GM23248 (cell line): Measurements from ENCODE around the gene GBP6. TPM values are rescaled to one million over a fixed set of nuclear protein-coding genes. Genes with fewer than 3 reads are reported as not detected.
"Not testable (repeated sequence)": the region's sequence is repeated elsewhere in the genome, so short reads cannot be mapped to it uniquely, and the experiment has no call there.

Experiments used
- DNase-seq: peaks from one replicate; pipeline ENCODE4 v3.0.0-alpha.2; 2015
- H2AFZ ChIP-seq: fragments of 200-600 bp; sonication (generic); 2 replicates; pipeline ENCODE4 v1.6.1; 2016; ENCODE audit warnings: antibody characterized with exemption
- H3F3A ChIP-seq: fragments of 200-600 bp; sonication (generic); 2 replicates; pipeline ENCODE4 v1.6.1; 2016; ENCODE audit warnings: mild to moderate bottlenecking, antibody characterized with exemption, mixed run types; ENCODE audit not compliant: insufficient read depth
- H3K27ac ChIP-seq: fragments of 200-600 bp; sonication (generic); 2 replicates; pipeline ENCODE4 v1.5.1; 2016; ENCODE audit warnings: mild to moderate bottlenecking
- H3K27me3 ChIP-seq: fragments of 200-600 bp; sonication (generic); replicated peaks from 2 replicates; pipeline ENCODE4 v1.6.1; 2016; ENCODE audit warnings: mild to moderate bottlenecking; ENCODE audit not compliant: insufficient read depth
- H3K36me3 ChIP-seq: fragments of 200-600 bp; sonication (generic); 2 replicates; pipeline ENCODE4 v1.6.1; 2016; ENCODE audit warnings: low read depth, mild to moderate bottlenecking
- H3K4me1 ChIP-seq: fragments of 200-600 bp; sonication (generic); 2 replicates; pipeline ENCODE4 v1.6.1; 2016; ENCODE audit warnings: mild to moderate bottlenecking; ENCODE audit not compliant: insufficient read depth
- H3K4me2 ChIP-seq: fragments of 200-600 bp; sonication (generic); one replicate; pipeline ENCODE4 v1.6.1; 2016; ENCODE audit warnings: mild to moderate bottlenecking; ENCODE audit not compliant: unreplicated experiment
- H3K4me3 ChIP-seq: fragments of 200-600 bp; sonication (generic); 2 replicates; pipeline ENCODE4 v1.5.1; 2016; ENCODE audit warnings: mild to moderate bottlenecking
- H3K79me2 ChIP-seq: fragments of 200-600 bp; sonication (generic); 2 replicates; pipeline ENCODE4 v1.6.1; 2016; ENCODE audit warnings: mild to moderate bottlenecking; ENCODE audit not compliant: insufficient read depth
- H3K9ac ChIP-seq: fragments of 200-600 bp; sonication (generic); 2 replicates; pipeline ENCODE4 v1.6.1; 2016; ENCODE audit warnings: mild to moderate bottlenecking
- H3K9me2 ChIP-seq: fragments of 200-600 bp; sonication (generic); 2 replicates; pipeline ENCODE4 v1.6.1; 2016; ENCODE audit warnings: mixed run types, mild to moderate bottlenecking, moderate library complexity; ENCODE audit not compliant: insufficient read depth
- H3K9me3 ChIP-seq: fragments of 200-600 bp; sonication (generic); one replicate; pipeline ENCODE4 v1.6.1; 2017; ENCODE audit warnings: low read depth
- H4K20me1 ChIP-seq: fragments of 200-600 bp; sonication (generic); 2 replicates; pipeline ENCODE4 v1.6.0; 2016; ENCODE audit not compliant: insufficient read depth
- EZH2 ChIP-seq: fragments of 200-600 bp; sonication (generic); IDR thresholded peaks from 2 replicates; pipeline ENCODE4 v1.6.1; 2018; ENCODE audit warnings: antibody characterized with exemption, mild to moderate bottlenecking; ENCODE audit not compliant: insufficient read depth, poor library complexity, severe bottlenecking
- EZH2phosphoT487 ChIP-seq: fragments of 200-600 bp; sonication (generic); IDR thresholded peaks from 2 replicates; pipeline ENCODE4 v1.6.1; 2018; ENCODE audit warnings: antibody characterized with exemption, moderate library complexity, mild to moderate bottlenecking, low read depth; ENCODE audit not compliant: insufficient read depth
- WGBS, 2 experiments: methylation state at CpG; one replicate each; pipeline ENCODE4 v1.1.6; 2015 to 2017; ENCODE audit warnings: low lambda C conversion rate in 2 of 2, low coverage in 1 of 2; ENCODE audit errors: missing lambda C conversion rate in 2 of 2; 5-methylcytosine and 5-hydroxymethylcytosine counted together
- in situ Hi-C: fragments of 300-500 bp; cut with MboI; formaldehyde crosslinking; loops from 2 replicates; pipeline ENCODE4 v1.15.0; 2020
- polyA plus RNA-seq: library from polyadenylated mRNA; unstranded; fragments of >200 nt; fragmentation: Nextera tagmentation; extraction: Ambion mirVana; gene quantifications from 2 replicates; pipeline ENCODE4 v1.2.1, GENCODE V29; 2016
- total RNA-seq: library from RNA; depleted of rRNA; stranded (reverse); fragments of >200 nt; shearing (Covaris generic); gene quantifications from 2 replicates; pipeline ENCODE4 v1.2.3, GENCODE V29; 2014

The GBP6 gene
- total and polyA plus RNA-seq, 2 experiments from 2014 or later = not detected

DNA sequence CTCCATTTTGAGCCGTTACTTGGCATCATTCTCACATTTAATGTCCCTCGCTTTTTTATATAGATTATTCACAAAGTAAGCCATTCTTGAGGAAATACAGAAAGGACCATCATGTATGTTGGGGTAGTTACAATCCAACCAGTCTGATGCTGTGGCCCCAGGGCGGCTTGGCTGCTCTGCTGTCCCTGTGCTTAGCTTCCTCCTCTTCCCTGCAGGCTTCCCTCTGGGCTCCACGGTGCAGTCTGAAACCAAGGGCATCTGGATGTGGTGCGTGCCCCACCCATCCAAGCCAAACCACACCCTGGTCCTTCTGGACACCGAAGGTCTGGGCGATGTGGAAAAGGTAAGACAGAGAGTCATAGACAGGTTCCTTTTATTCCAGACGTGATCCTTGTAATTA, 5.5 kb downstream of the GBP6 start:
- Histone ChIP-seq H3K9me3 (no peaks in the 10 kb centered on the region), H2AFZ (no peak overlapping the region), H3K9me2 (no peaks in the 10 kb centered on the region), H3K27me3 (no peaks in the 10 kb centered on the region), H3K27ac (no peak overlapping the region), H3K36me3 (no peaks in the 10 kb centered on the region), H3K4me3 (no peak overlapping the region), H3K79me2 (no peaks in the 10 kb centered on the region), H4K20me1 (no peaks in the 10 kb centered on the region), H3K9ac (no peak overlapping the region), H3F3A (no peaks in the 10 kb centered on the region), H3K4me1 (no peaks in the 10 kb centered on the region), H3K4me2 (no peak overlapping the region)
- in situ Hi-C loops = no loop called here
- no peak for DNase-seq
- TF ChIP-seq EZH2phosphoT487 = no peak
- no peak for TF ChIP-seq EZH2
- WGBS, 2 experiments = 57 to 61% methylated on average over 8 of the region's 8 CpGs

DNA sequence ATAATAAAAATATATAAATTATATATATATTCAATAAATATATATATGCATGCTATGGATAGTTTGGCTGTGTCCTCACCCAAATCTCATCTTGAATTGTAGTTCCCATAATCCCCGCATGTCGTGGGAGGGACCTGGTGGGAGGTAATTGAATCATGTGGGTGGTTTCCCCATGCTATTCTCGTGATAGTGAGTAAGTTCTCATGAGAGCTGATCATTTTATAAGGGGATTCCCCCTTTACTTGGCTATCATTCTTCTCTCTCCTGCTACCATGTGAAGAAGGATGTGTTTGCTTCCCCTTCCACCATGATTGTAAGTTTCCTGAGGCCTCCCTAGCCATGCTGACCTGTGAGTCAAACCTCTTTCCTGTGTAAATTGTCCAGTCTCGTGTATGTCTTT, 10.0 kb downstream of the GBP6 start:
- H3K9me2 ChIP-seq, H3F3A ChIP-seq, H3K27me3 ChIP-seq, H2AFZ ChIP-seq, H3K36me3 ChIP-seq, H3K27ac ChIP-seq, DNase-seq, H3K79me2 ChIP-seq, H3K4me2 ChIP-seq, H4K20me1 ChIP-seq, H3K4me1 ChIP-seq, H3K9ac ChIP-seq, H3K4me3 ChIP-seq, H3K9me3 ChIP-seq, in situ Hi-C loops: not testable (repeated sequence)
- WGBS, 2 experiments = 54 to 62% methylated on average over 4 of the region's 4 CpGs

DNA sequence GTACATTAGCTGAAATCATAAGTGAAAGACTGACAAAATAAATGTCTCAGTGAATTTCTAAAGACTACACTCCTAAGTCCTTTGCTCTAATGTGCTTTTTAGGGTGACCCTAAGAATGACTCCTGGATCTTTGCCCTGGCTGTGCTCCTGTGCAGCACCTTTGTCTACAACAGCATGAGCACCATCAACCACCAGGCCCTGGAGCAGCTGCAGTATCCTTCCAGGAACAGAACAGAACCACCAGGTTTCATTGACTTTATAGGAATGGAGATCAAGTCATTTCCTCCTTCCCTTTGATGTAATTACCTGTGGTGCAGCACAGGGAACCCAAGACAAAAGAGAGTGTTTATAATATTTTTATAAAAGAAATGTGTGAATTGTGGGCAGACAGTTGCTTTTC, 14.1 kb downstream of the GBP6 start:
- no peak for DNase-seq
- H3K9me2 ChIP-seq = no peaks in the 10 kb centered on the region
- H3K27me3 ChIP-seq = no peaks in the 10 kb centered on the region
- no peaks in the 10 kb centered on the region for H4K20me1 ChIP-seq
- H3K27ac ChIP-seq = no peak overlapping the region
- H3K4me2 ChIP-seq = no peak overlapping the region
- H3K4me1 ChIP-seq = no peaks in the 10 kb centered on the region
- no peaks in the 10 kb centered on the region for H3K79me2 ChIP-seq
- H3F3A ChIP-seq = no peaks in the 10 kb centered on the region
- H3K36me3 ChIP-seq = no peaks in the 10 kb centered on the region
- no peak overlapping the region for H3K4me3 ChIP-seq
- TF ChIP-seq EZH2phosphoT487 = no peak
- TF ChIP-seq EZH2 = no peak
- in situ Hi-C loops = no loop called here
- no peaks in the 10 kb centered on the region for H3K9me3 ChIP-seq
- no peak overlapping the region for H3K9ac ChIP-seq
- no peak overlapping the region for H2AFZ ChIP-seq

DNA sequence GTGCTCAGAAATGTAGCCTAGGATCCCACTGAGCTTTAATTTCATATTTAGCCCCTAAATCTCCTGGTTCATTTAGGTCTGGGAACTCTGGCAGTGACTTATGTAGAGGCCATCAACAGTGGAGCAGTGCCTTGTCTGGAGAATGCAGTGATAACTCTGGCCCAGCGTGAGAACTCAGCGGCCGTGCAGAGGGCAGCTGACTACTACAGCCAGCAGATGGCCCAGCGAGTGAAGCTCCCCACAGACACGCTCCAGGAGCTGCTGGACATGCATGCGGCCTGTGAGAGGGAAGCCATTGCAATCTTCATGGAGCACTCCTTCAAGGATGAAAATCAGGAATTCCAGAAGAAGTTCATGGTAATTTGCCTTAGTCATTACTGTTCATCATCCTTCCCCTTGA, 17.8 kb downstream of the GBP6 start:
- H3K79me2 ChIP-seq = no peaks in the 10 kb centered on the region
- no peak overlapping the region for H3K4me3 ChIP-seq
- H3K27me3 ChIP-seq = no peaks in the 10 kb centered on the region
- H3K9ac ChIP-seq = no peak overlapping the region
- H2AFZ ChIP-seq = no peak overlapping the region
- no peak overlapping the region for H3K4me2 ChIP-seq
- no peaks in the 10 kb centered on the region for H3K9me2 ChIP-seq
- H3F3A ChIP-seq = no peaks in the 10 kb centered on the region
- H3K36me3 ChIP-seq = no peaks in the 10 kb centered on the region
- no peak for TF ChIP-seq EZH2phosphoT487
- TF ChIP-seq EZH2 = no peak
- no peaks in the 10 kb centered on the region for H3K4me1 ChIP-seq
- no peak overlapping the region for H3K27ac ChIP-seq
- no peaks in the 10 kb centered on the region for H3K9me3 ChIP-seq
- in situ Hi-C loops = no loop called here
- H4K20me1 ChIP-seq = no peaks in the 10 kb centered on the region
- DNase-seq = no peak
- WGBS, 2 experiments = 52 to 62% methylated on average over 6 of the region's 6 CpGs

DNA sequence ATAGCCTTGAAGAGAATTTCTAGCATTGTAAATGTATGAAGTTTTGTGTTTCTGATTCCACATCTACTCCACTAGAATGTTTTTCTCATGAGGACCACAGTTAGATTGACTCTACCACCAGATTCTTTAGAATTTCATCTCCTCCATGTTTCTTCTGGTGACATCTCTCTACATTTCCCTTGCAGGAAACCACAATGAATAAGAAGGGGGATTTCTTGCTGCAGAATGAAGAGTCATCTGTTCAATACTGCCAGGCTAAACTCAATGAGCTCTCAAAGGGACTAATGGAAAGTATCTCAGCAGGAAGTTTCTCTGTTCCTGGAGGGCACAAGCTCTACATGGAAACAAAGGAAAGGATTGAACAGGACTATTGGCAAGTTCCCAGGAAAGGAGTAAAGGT, 18.6 kb downstream of the GBP6 start:
- no peaks in the 10 kb centered on the region for H3F3A ChIP-seq

More for the DNA sequence above, 18.6 kb downstream of the GBP6 start:
- no peak overlapping the region for H3K9ac ChIP-seq
- no peaks in the 10 kb centered on the region for H3K27me3 ChIP-seq
- no peaks in the 10 kb centered on the region for H3K36me3 ChIP-seq
- no peak for TF ChIP-seq EZH2
- TF ChIP-seq EZH2phosphoT487 = no peak
- no peaks in the 10 kb centered on the region for H3K9me2 ChIP-seq
- no peak overlapping the region for H3K4me3 ChIP-seq
- in situ Hi-C loops = no loop called here
- H3K4me1 ChIP-seq = no peaks in the 10 kb centered on the region
- H2AFZ ChIP-seq = no peak overlapping the region
- no peak overlapping the region for H3K27ac ChIP-seq
- no peaks in the 10 kb centered on the region for H3K9me3 ChIP-seq
- DNase-seq = no peak
- no peak overlapping the region for H3K4me2 ChIP-seq
- no peaks in the 10 kb centered on the region for H3K79me2 ChIP-seq
- no peaks in the 10 kb centered on the region for H4K20me1 ChIP-seq
